ELR (cell line): ENCODE data around the gene ERCC4.
A peak's percentile ranks its signal among the peaks of the same experiment; 100 is the strongest.

ENCODE experiments used
- DNase-seq: peaks from one replicate; pipeline ENCODE4 v3.0.0-alpha.2; 2015; ENCODE audit warnings: low read depth

The ERCC4 gene

GRCh38 chr16:13950821-13951547, 31.0 kb downstream of the ERCC4 start:
- DNase-seq = no peak

- no peak for DNase-seq
Observed at GRCh38 chr16:13951611-13952010, 31.7 kb downstream of the ERCC4 start.

GRCh38 chr16:13953501-13953900, 33.5 kb downstream of the ERCC4 start:
- no peak for DNase-seq

GRCh38 chr16:13956635-13957196, 36.8 kb downstream of the ERCC4 start:
- DNase-seq = peak; percentile 14

- DNase-seq = peak; percentile 95
Observed at GRCh38 chr16:13957197-13958078, 37.5 kb downstream of the ERCC4 start.

- DNase-seq = no peak
Observed at GRCh38 chr16:13958474-13958873, 38.5 kb downstream of the ERCC4 start.

GRCh38 chr16:13959626-13960025, 39.7 kb downstream of the ERCC4 start:
- no peak for DNase-seq

- no peak for DNase-seq
Observed at GRCh38 chr16:13961099-13961811, 41.3 kb downstream of the ERCC4 start.

- no peak for DNase-seq
Observed at GRCh38 chr16:13962232-13962631, 42.3 kb downstream of the ERCC4 start.

- no peak for DNase-seq
Observed at GRCh38 chr16:13968835-13969234, 48.9 kb downstream of the ERCC4 start.

GRCh38 chr16:13969711-13970110, 49.8 kb downstream of the ERCC4 start:
- DNase-seq = no peak

- DNase-seq = no peak
Observed at GRCh38 chr16:13970708-13971422, 50.9 kb downstream of the ERCC4 start.

GRCh38 chr16:13973321-13974023, 53.5 kb downstream of the ERCC4 start:
- DNase-seq = no peak

- no peak for DNase-seq
Observed at GRCh38 chr16:13977177-13977576, 57.2 kb downstream of the ERCC4 start.

- no peak for DNase-seq
Observed at GRCh38 chr16:13982451-13982850, 62.5 kb downstream of the ERCC4 start.

GRCh38 chr16:13983625-13984024, 63.7 kb downstream of the ERCC4 start:
- no peak for DNase-seq

GRCh38 chr16:13984794-13985193, 64.8 kb downstream of the ERCC4 start:
- DNase-seq = no peak

- DNase-seq = no peak
Observed at GRCh38 chr16:13988038-13988437, 68.1 kb downstream of the ERCC4 start.

GRCh38 chr16:13992322-13992721, 72.4 kb downstream of the ERCC4 start:
- no peak for DNase-seq

- no peak for DNase-seq
Observed at GRCh38 chr16:13992976-13993375, 73.0 kb downstream of the ERCC4 start.
